GM04504 (cell line): ENCODE results near the gene GLG1.
"Not testable (repeated sequence)": the region's sequence is repeated elsewhere in the genome, so short reads cannot be mapped to it uniquely, and the experiment has no call there.

ENCODE experiments used
- DNase-seq: peaks from one replicate; pipeline ENCODE4 v3.0.0-alpha.2; 2012; ENCODE audit warnings: low read depth

Gene GLG1

GRCh38 chr16:74606521-74607309 is at the start of gene GLG1:
Gene GLG1, minus strand, starts transcription at chr16:74607114. Its CDS starts 20 bp downstream, at chr16:74607094.
- DNase-seq: peak; percentile 79

- DNase-seq: no peak
These were observed 47.7 kb upstream of the GLG1 start for GRCh38 chr16:74654536-74655050.

DNA sequence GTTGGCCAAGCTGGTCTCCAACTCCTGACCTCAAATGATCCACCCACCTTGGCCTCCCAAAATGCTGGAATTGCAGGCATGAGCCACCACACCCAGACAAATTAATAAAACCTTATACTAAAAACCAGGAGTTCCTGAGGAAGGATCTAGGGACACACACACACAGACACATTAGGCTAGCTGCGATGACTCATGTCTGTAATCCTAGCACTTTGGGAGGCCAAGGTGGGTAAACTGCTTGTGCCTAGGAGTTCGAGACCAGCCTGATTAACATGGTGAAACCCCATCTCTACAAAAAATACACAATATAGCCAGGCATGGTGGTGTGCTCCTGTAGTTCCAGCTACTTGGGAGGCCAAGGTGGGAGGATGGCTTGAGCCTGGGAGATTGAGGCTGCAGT is 46.0 kb upstream of the GLG1 start:
- DNase-seq: not testable (repeated sequence)

DNA sequence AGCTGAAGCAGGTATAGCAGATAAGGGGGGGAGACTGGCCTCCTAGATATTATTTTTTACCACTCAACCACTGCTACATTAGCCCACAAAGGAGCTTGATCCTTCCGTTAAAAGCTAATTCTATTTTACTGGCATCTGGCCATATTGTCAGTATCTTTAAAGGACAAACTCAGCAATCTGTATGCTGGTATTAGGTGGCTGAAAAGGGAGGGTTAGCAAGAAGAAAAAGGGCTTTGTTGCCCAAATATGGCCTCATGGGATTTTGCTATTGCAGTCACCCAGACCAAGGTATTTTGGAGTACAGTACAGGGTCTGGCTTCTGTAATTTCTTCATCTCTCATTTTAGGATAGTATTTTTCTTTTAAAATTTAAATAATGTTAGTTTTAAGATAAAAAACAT is 45.3 kb upstream of the GLG1 start:
- DNase-seq: no peak

- no peak for DNase-seq
These were observed 44.9 kb upstream of the GLG1 start for GRCh38 chr16:74651841-74652240.

DNA sequence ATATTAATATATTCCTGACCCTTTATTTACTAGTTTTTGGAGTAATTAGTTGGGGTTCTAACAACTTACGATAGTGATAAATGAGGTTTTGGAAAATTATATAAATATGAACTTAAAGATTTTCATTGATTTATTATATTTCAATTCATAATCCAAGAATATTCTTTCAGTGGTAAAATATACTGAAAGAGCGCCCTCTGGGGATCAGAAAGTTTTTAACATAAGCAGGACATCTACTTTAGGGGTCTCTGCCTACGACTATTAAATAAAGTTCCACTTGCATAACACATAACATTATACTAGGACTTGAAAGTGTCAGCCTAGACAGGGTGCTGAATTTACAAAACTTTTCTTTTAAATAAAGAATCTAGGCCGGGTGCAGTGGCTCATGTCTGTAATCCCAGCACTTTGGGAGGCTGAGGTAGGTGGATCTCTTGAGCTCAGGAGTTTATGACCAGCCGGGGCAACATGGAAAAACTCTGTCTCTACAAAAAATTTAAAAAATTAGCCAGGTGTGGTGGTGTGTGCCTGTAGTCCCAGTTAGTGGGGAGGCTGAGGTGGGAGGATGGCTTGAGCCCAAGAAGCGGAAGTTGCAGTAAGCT is 44.2 kb upstream of the GLG1 start:
- no peak for DNase-seq

GRCh38 chr16:74649839-74650504 is 43.1 kb upstream of the GLG1 start:
- DNase-seq: no peak

GRCh38 chr16:74641969-74642368 is 35.1 kb upstream of the GLG1 start:
- no peak for DNase-seq

- DNase-seq: no peak
These were observed 31.0 kb upstream of the GLG1 start for GRCh38 chr16:74637742-74638453.

GRCh38 chr16:74635303-74635702 is 28.4 kb upstream of the GLG1 start:
- DNase-seq: no peak

- no peak for DNase-seq
These were observed 26.8 kb upstream of the GLG1 start for GRCh38 chr16:74633686-74634085.

DNA sequence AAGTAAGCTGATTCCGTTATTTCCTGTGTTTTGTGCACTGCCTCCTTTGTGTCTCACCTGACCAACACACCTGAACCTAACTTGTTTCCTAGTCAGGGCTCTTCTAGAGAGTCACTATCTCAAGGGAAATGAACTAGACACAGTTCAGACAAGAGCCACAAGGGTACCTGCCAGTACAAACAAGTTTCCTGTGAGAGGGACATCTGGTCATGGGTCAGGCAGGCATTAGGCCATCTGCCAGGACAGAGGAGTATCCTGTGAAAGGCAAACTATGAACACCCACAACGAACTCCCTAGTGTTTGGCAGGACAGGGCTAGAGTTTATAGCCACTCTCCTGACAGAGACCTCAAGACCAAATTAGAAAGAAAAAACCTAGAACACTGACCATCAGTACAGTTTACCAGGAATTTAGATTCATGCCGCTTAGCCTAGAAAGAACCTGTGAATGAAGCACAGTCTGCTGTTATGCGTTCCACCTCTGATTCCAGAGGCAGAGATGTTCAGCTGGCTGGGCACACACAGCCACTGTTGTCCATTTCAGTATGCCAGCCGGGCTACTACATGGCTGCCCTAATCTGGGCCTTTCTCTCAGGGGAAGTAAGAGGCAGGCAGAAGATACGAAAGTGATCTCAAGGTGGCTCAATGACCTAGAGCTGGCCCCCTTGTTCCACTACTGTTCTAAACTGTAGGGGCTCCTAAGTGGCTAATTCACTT is 20.7 kb upstream of the GLG1 start:
- no peak for DNase-seq

- no peak for DNase-seq
These were observed 20.0 kb upstream of the GLG1 start for GRCh38 chr16:74626741-74627416.

DNA sequence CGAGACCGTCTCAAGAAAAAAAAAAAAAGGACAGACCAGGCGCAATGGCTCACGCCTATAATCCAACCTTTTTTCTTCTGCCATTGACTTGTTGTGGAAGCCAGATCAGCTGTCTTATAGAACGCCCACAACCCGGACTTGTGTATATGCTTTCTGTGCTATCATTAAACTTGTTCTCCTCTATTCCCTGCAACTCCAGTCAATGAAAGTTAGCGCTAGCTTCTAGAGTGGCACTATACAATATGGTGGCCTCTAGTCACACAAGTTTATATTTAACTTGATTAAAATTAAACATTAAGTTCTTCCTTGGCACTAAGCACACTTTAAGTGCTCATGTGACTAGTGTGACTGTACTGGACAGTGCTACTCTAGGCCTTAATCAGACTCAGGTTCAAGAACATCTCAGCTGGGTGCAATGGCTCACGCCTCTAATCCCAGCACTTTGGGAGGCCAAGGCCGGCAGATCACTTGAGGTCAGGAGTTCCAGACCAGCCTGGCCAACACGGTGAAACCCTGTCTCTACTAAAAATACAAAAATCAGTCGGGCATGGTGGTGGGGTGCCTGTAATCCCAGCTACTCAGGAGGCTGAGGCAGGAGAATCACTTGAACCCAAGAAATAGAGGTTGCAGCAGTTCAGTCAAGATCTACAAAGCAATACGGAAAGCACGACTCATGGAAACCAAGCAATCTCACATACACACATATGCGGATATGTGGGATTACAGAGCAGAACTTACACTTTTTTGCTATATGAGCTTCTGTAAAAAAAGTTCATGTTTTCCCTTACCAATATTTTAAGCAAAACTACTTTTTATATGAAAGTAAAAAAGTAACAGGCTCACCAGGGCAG is 18.8 kb upstream of the GLG1 start:
- DNase-seq: no peak

- no peak for DNase-seq
These were observed 16.9 kb upstream of the GLG1 start for GRCh38 chr16:74623839-74624235.

DNA sequence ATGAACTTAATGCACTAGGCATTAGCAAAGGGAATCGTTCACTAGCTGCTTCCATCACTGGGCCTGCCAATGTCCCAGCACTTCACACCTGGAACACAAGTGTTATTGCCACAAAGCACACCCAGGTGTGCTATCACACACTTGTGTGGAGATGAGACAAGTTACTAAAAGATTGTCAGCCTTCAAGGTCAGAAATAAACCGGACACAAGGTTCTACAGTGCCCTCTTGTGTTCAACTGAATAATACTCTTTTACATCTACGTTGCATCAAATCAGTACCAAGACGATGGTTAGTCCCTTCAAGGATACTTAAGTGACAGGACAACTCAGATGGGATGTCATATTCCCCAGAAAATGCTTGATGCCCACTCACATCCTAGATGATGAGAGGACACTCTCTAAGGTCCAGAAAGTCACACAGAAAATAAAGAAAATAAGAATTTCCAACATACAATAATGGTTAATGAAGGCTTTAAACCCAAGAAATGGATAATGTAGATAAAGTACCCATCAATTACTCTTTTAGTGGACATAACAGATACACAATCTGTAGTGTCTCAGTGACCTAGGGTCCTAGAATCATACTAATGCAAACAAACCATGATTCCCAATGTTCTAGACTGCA is 16.4 kb upstream of the GLG1 start:
- DNase-seq: no peak

DNA sequence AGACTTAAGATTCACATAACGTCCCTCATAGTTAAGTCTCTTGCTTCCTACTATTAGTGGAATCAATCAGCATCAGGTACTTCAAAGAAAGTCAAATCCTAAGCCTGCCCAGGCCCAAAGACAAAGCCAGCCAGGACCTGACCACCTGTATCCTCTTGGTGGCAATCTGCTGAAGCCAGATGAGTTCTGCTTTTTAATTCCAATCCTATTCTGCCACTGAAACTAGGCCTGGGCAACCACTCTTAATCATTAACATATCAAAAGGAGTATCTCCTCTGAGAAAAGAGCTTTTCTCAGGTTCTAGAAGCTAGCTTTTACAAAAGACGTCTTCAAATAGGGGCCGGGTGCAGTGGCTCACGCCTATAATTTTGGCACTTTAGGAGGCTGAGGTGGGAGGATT is 15.1 kb upstream of the GLG1 start:
- no peak for DNase-seq

GRCh38 chr16:74617206-74617788 is 10.4 kb upstream of the GLG1 start:
- no peak for DNase-seq

GRCh38 chr16:74611721-74612120 is 4.8 kb upstream of the GLG1 start:
- no peak for DNase-seq
